ENCODE measurements around the gene CDK19. TPM values are rescaled to one million over a fixed set of nuclear protein-coding genes. Genes with fewer than 3 reads are reported as not detected.

CDK19 gene
- polyA plus RNA-seq, 1 donor from 2014 or later: 40.7 TPM

DNA sequence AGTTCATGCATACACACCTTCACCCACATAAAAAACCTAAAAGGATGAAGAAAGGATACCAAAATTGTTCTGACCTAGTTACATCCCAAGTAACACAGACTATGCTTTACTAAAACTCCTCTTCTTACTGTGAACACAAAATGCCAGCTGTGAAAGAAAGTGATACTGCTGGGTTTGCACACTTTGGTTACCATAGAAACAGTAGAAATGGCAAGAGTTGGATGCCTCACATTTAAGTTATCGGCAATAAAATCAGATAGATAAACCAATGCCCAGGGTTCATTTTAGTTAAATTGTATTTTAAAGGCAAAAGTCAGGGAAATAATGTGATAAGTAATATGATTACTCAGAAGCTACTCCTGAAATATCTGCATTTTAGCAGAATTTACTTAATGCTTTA, 161.9 kb downstream of the CDK19 start:
- H3K9ac ChIP-seq (ENCODE audit: low read length): no peak overlapping the region

DNA sequence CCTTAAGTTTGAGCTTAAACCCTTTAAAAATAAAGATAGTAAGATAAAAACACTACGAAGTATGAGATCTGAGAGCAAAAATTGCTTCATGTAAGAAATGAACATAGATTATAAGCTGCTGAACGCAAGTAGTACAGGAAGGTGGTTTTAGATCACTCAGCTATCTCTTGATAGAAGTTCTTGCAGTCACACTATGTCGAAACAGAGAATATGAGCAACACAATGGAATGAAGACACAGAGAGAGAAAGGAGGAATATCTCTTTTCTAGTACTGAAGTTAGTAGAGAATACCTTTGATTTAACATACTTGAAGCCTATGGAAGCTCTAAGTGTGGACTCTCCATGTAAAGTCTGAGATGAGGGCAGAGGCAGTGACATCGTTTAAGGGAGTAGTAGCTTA, 162.7 kb downstream of the CDK19 start:
- H3K9me3 ChIP-seq (ENCODE audit: low read length): no peaks in the 10 kb centered on the region
- no peaks in the 10 kb centered on the region for H3F3A ChIP-seq (ENCODE audit: insufficient read depth, low read length, poor library complexity, severe bottlenecking)
- H3K79me2 ChIP-seq (replicated peaks; ENCODE audit: insufficient read depth, low read length): no peaks in the 10 kb centered on the region
- H4K20me1 ChIP-seq (ENCODE audit: insufficient read depth): no peaks in the 10 kb centered on the region
- H3K27me3 ChIP-seq (ENCODE audit: insufficient read depth, low read depth, low read length): no peaks in the 10 kb centered on the region
- H3K36me3 ChIP-seq (ENCODE audit: insufficient read depth, low read length): no peaks in the 10 kb centered on the region
- H3K4me2 ChIP-seq (ENCODE audit: low read length): no peak overlapping the region
- H3K27ac ChIP-seq (ENCODE audit: low read length): no peak overlapping the region
- no peak overlapping the region for H3K9ac ChIP-seq (ENCODE audit: low read length)
- no peak overlapping the region for H2AFZ ChIP-seq (ENCODE audit: low read depth, low read length)
- TF ChIP-seq EP300 (conservative IDR thresholded peaks at IDR 0.05; ENCODE audit: poor library complexity, severe bottlenecking): no peak
- TF ChIP-seq POLR2AphosphoS5 (IDR thresholded peaks at IDR 0.05): no peak
- TF ChIP-seq, protein P1, sequence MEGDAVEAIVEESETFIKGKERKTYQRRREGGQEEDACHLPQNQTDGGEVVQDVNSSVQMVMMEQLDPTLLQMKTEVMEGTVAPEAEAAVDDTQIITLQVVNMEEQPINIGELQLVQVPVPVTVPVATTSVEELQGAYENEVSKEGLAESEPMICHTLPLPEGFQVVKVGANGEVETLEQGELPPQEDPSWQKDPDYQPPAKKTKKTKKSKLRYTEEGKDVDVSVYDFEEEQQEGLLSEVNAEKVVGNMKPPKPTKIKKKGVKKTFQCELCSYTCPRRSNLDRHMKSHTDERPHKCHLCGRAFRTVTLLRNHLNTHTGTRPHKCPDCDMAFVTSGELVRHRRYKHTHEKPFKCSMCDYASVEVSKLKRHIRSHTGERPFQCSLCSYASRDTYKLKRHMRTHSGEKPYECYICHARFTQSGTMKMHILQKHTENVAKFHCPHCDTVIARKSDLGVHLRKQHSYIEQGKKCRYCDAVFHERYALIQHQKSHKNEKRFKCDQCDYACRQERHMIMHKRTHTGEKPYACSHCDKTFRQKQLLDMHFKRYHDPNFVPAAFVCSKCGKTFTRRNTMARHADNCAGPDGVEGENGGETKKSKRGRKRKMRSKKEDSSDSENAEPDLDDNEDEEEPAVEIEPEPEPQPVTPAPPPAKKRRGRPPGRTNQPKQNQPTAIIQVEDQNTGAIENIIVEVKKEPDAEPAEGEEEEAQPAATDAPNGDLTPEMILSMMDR (IDR thresholded peaks at IDR 0.05; ENCODE audit: poor library complexity, severe bottlenecking): no peak
- TF ChIP-seq TAF1 (IDR thresholded peaks at IDR 0.05; ENCODE audit: low read depth): no peak
- TF ChIP-seq MXI1 (conservative IDR thresholded peaks at IDR 0.05; ENCODE audit: poor library complexity, severe bottlenecking): no peak
- TF ChIP-seq, protein P2, sequence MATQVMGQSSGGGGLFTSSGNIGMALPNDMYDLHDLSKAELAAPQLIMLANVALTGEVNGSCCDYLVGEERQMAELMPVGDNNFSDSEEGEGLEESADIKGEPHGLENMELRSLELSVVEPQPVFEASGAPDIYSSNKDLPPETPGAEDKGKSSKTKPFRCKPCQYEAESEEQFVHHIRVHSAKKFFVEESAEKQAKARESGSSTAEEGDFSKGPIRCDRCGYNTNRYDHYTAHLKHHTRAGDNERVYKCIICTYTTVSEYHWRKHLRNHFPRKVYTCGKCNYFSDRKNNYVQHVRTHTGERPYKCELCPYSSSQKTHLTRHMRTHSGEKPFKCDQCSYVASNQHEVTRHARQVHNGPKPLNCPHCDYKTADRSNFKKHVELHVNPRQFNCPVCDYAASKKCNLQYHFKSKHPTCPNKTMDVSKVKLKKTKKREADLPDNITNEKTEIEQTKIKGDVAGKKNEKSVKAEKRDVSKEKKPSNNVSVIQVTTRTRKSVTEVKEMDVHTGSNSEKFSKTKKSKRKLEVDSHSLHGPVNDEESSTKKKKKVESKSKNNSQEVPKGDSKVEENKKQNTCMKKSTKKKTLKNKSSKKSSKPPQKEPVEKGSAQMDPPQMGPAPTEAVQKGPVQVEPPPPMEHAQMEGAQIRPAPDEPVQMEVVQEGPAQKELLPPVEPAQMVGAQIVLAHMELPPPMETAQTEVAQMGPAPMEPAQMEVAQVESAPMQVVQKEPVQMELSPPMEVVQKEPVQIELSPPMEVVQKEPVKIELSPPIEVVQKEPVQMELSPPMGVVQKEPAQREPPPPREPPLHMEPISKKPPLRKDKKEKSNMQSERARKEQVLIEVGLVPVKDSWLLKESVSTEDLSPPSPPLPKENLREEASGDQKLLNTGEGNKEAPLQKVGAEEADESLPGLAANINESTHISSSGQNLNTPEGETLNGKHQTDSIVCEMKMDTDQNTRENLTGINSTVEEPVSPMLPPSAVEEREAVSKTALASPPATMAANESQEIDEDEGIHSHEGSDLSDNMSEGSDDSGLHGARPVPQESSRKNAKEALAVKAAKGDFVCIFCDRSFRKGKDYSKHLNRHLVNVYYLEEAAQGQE (IDR thresholded peaks at IDR 0.05; ENCODE audit: borderline replicate concordance): no peak
- no peak for TF ChIP-seq RAD21 (conservative IDR thresholded peaks at IDR 0.05)
- H3K9me2 ChIP-seq (ENCODE audit: insufficient read depth, low read length): no peaks in the 10 kb centered on the region
- no peak overlapping the region for H3K4me3 ChIP-seq (ENCODE audit: low read length)

More for the DNA sequence above, 161.9 kb downstream of the CDK19 start:
- no peaks in the 10 kb centered on the region for H3K9me2 ChIP-seq (ENCODE audit: insufficient read depth, low read length)
- no peaks in the 10 kb centered on the region for H3K79me2 ChIP-seq (replicated peaks; ENCODE audit: insufficient read depth, low read length)
- peak; percentile 25 for TF ChIP-seq POLR2AphosphoS5 (IDR thresholded peaks at IDR 0.05)
- TF ChIP-seq RAD21 (conservative IDR thresholded peaks at IDR 0.05): no peak
- TF ChIP-seq, protein P1 (IDR thresholded peaks at IDR 0.05; ENCODE audit: poor library complexity, severe bottlenecking): no peak
- H3K4me2 ChIP-seq (ENCODE audit: low read length): no peak overlapping the region
- H3K27ac ChIP-seq (ENCODE audit: low read length): no peak overlapping the region
- no peaks in the 10 kb centered on the region for H3K9me3 ChIP-seq (ENCODE audit: low read length)
- no peaks in the 10 kb centered on the region for H3K36me3 ChIP-seq (ENCODE audit: insufficient read depth, low read length)
- no peaks in the 10 kb centered on the region for H3K27me3 ChIP-seq (ENCODE audit: insufficient read depth, low read depth, low read length)
- no peak overlapping the region for H3K4me3 ChIP-seq (ENCODE audit: low read length)
- H4K20me1 ChIP-seq (ENCODE audit: insufficient read depth): no peaks in the 10 kb centered on the region
- no peak overlapping the region for H2AFZ ChIP-seq (ENCODE audit: low read depth, low read length)
- H3F3A ChIP-seq (ENCODE audit: insufficient read depth, low read length, poor library complexity, severe bottlenecking): no peaks in the 10 kb centered on the region

Measured in neural cell (in vitro differentiated cells).